HG03457 (cell line): ENCODE data around the gene GFRA1.
"Not testable (repeated sequence)": the region's sequence is repeated elsewhere in the genome, so short reads cannot be mapped to it uniquely, and the experiment has no call there.

Source experiments
- ATAC-seq: cut with Tn5 transposase; IDR thresholded peaks from one replicate; pipeline ENCODE4 v1.9.1; 2021; ENCODE audit warnings: moderate number of reproducible peaks; ENCODE audit not compliant: unreplicated experiment

GFRA1 gene

GRCh38 chr10:116076621-116077020 is 196.4 kb downstream of the GFRA1 start:
- no peak for ATAC-seq

DNA sequence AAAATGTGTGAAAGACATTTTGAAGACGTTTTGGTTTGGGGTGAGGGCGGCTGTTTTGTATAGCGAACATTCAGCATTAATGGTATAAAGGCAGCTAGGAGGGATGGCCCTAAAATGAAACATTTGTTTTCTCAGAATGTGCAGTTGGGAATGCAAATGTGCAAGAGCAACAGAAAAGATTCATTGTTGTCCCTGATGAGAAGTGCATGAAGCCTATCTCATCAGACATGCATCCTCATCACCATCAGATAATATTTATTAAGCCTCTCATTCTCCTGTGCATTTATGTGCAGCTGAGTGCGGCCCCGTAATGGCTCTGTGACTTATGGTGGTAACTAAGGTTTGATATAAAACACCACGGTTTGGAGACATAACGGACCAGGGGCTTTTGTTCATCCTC is 199.5 kb downstream of the GFRA1 start:
- ATAC-seq: no peak

- ATAC-seq: no peak
These were observed 200.0 kb downstream of the GFRA1 start for GRCh38 chr10:116073001-116073400.

DNA sequence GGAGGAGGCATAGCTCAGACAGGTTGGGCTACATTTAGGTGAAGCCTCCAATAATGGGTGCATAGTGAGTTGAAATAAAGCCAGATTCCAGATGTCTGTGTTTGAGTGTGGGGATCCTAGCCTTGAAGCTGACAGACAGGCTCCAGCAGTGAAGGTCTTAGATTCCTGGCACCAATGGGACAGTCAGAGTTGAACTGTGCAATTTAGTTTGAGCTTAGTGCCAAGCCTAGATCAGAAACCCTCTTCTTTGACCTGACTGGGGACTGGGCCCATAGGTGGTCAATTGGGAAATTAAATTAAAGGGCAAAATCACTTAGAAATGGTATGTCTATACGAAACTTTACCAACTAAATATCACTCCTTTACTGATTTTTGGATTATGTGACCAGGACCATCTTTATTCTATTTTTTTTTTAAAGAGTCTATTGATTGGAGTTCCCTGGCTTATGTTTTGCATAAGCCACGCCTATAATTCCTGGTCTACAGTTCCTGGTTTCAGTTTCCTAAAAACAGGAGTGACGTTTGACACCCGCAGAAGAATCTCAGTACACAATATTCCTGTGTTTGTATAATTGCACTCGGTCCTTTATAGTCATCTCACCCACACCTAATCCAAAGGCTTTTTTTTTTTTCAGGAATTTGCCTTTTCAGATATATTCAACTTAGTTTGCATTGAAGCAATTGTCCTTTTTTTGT is 201.4 kb downstream of the GFRA1 start:
- ATAC-seq: no peak

DNA sequence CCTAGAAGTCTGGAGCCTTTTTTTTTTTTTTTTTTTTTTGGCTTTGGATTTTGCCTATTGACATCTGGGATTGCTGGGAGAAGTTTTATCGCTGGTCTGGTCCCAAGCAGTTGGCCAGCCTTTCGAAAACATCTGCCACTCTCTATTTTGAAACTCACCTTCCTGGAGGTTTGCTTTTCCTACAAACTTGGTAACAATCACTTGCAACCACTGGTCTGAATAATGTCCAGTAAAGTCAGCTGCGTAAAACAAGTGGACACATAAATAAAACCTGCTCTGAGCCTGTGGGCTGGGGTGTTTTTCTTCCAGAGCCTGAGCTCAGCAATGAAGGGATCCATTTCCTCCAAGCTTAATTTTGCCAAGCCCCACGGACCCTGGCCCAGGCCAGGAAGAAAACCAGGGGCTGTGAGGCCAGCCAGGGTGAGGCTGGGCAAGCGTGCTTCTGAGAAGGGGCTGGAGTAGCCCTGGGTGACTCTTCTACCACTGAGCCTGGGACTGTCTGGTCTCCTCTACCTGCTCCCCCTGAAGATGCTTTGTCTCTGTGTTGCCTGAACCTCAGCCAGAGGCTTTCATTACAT is 202.2 kb downstream of the GFRA1 start:
- no peak for ATAC-seq

DNA sequence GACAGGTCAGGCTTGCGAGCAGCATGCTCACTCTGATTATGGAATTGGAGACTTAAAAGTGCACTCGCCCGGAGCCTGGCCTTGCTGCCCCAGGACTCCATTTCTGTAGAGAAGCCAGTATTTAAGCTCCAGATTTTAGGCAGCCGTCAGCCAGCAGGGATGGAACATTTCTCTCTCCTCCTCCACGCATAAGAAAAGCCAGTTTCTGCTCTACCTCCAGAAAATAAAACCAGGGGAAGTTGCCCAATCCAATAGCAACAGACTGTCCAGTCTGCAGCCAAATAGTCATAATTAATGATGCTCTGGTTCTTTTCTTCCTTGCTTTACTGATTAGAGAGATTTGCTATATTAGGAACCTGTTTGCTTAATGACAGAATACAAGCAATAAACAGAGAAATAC is 203.2 kb downstream of the GFRA1 start:
- no peak for ATAC-seq

DNA sequence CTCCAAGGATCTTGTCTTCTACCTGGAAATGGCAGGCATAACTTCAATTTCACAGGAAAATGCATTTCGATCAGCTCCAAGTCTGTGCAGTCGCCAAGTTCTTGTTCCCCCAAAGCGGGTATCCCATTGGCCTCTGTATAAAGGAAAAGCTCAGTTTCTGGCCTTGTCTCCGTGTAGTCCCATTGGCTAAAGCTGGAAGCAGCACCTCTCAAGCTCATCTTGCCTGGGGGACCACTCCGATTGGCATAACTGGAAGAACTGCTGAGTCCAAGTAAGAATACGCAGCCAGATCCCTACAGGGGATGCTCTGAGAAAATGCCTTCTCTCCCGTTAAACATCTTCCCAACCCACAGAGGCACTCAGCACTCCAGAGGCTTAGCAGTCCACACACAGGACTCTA is 205.2 kb downstream of the GFRA1 start:
- no peak for ATAC-seq

- ATAC-seq: no peak
These were observed 209.9 kb downstream of the GFRA1 start for GRCh38 chr10:116063107-116063506.

GRCh38 chr10:116060864-116061263 is 212.1 kb downstream of the GFRA1 start:
- no peak for ATAC-seq

DNA sequence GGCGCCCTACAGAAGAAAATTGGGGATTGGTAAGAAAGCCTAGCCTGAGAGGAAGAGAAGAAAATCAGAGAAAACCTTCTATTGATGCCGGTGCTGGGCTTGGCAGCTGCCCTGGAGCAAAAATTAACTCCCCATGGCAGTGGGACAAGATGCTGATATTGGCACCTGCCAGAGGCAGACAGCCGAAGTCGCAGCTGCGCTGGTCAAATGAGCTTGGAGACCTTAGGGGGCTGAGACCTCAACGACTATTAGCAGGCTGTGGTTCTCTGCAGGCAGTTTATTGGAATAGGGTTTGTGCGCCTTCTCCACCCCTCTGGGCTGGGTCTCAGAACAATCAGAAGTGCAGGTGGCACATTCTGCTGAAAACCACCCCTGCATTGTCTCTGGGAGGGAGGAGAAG is 213.7 kb downstream of the GFRA1 start:
- no peak for ATAC-seq

- ATAC-seq: no peak
These were observed 216.3 kb downstream of the GFRA1 start for GRCh38 chr10:116056445-116057293.

DNA sequence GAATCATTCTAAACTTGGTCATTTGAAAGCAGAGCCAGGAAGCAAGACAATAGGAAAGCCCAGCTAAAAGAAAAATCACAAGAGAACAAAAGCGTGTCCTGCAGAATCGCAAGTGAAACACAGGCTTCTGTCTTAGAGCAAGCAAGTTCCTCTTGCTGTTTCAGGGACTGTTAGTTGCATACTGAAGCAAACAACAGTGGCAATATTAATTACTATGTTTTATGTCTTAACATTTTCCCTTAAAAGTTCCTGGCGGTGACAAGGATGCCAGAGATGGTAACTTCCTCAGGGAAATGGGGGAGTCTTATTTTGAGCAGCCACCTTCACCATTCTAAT is 217.1 kb downstream of the GFRA1 start:
- ATAC-seq: no peak

GRCh38 chr10:116055252-116055916 is 217.6 kb downstream of the GFRA1 start:
- ATAC-seq: no peak

GRCh38 chr10:116053910-116054309 is 219.1 kb downstream of the GFRA1 start:
- no peak for ATAC-seq

GRCh38 chr10:116053009-116053730 is 219.8 kb downstream of the GFRA1 start:
- ATAC-seq: not testable (repeated sequence)

DNA sequence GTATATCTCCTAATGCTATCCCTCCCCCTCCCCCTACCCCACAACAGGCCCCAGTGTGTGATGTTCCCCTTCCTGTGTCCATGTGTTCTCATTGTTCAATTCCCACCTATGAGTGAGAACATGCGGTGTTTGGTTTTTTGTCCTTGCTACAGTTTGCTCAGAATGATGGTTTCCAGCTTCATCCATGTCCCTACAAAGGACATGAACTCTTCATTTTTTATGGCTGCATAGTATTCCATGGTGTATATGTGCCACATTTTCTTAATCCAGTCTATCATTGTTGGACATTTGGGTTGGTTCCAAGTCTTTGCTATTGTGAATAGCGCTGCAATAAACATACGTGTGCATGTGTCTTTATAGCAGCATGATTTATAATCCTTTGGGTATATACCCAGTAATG is 220.5 kb downstream of the GFRA1 start:
- ATAC-seq: not testable (repeated sequence)

- ATAC-seq: no peak
These were observed 223.1 kb downstream of the GFRA1 start for GRCh38 chr10:116049974-116050304.

DNA sequence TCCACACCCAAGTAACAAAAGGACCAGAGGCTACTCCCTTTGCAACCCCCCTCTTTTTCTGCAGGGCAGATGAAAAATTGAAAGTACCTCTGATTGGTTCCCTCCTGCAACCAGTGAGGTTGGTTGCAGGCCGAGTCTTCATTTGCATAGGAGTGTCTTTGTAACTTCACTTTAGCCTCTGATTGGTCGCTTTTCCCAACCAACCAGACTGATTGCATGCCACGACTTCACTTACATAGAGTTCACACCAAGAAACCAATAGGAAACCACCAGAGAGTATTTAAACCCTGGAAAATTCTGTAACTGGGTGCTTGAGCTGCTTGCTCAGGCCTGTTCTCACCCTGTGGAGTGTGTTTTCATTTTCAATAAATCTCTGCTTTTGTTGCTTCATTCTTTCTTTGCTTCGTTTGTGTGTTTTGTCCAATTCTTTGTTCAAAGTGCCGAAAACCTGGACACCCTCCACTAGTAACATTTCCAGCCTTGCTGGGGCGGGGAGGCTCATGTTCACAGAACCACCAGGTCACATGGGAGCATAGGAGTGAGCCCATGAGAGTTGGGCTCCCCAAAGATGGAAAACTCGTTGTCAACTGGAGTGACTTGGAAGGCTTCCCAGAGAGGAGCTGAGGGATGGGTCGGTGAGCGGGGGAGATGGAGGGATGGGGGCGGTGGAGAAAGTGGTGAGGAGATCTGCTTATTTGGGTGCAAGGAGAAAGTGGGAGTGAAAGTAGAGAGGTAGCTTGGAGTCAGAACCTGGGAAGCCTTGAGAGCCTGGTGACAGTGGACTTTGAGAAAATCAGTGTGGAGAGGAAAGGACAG is 223.6 kb downstream of the GFRA1 start:
- ATAC-seq: no peak

GRCh38 chr10:116045366-116046356 is 227.3 kb downstream of the GFRA1 start:
- ATAC-seq: no peak
